HepG2 (cell line): Measurements from ENCODE around the gene SRBD1. TPM values are rescaled to one million over a fixed set of nuclear protein-coding genes. Genes with fewer than 3 reads are reported as not detected.

ENCODE experiments used
- ATAC-seq: fragments of 200-7000 bp; cut with Tn5 transposase; 3 replicates; pipeline ENCODE4 v1.9.1; 2020; ENCODE audit warnings: mild to moderate bottlenecking, moderate library complexity
- BruUV-seq: library from RNA; stranded (reverse); fragments of 400-500 nt; replicated peaks from 2 replicates; lab custom pipeline; 2021; lab: Mats Ljungman, UMichigan
- CTCF ChIA-PET: fragments of 300-600 bp; formaldehyde crosslinking; extraction: SDS; loops from one replicate; lab custom pipeline; 2021; ENCODE audit warnings: low total read pairs, inconsistent platforms, low intra/inter-chr PET ratio; lab: Yijun Ruan, JAX
- POLR2A ChIA-PET: fragments of 350-600 bp; sonication (Branson Sonifier 250); formaldehyde crosslinking; loops from one replicate; lab custom pipeline; 2020; ENCODE audit warnings: antibody characterized with exemption, inconsistent platforms; lab: Yijun Ruan, JAX
- DNase-seq: peaks from one replicate; pipeline ENCODE4 v3.0.0-alpha.2; 2015; ENCODE audit warnings: low spot score
- FAIRE-seq: peaks from 3 replicates; lab custom pipeline; 2011; peaks lifted over from hg19 to GRCh38; lab: Jason Lieb, UNC
- H2AFZ ChIP-seq: one replicate; pipeline ENCODE4 v1.6.1; 2011; ENCODE audit warnings: low read length, inconsistent platforms
- H3K27ac ChIP-seq: fragments of 300-600 bp; 3 replicates; pipeline ENCODE4 v1.8.0; 2011; ENCODE audit warnings: mixed run types, mild to moderate bottlenecking, mixed read lengths, low read length, inconsistent platforms; ENCODE audit not compliant: insufficient read depth; ENCODE audit errors: extremely low read length
- H3K27me3 ChIP-seq, 2 experiments: fragments of 200-600 bp in 1 of 2; 2 replicates in 1 of 2; 3 replicates in 1 of 2; pipeline versions ENCODE4 v1.6.0 to v1.8.0; 2011; ENCODE audit warnings: low read length in 2 of 2, mild to moderate bottlenecking in 2 of 2, moderate library complexity in 2 of 2, inconsistent platforms in 1 of 2; ENCODE audit not compliant: insufficient read depth in 2 of 2, control insufficient read depth in 1 of 2
- H3K36me3 ChIP-seq, 2 experiments: fragments of 200-600 bp in 1 of 2; replicated peaks in 1 of 2; 2 replicates in 1 of 2; 3 replicates in 1 of 2; pipeline versions ENCODE4 v1.5.1 to v1.8.0; 2011; ENCODE audit warnings: low read length in 2 of 2, inconsistent platforms in 1 of 2; ENCODE audit not compliant: insufficient read depth in 2 of 2, control insufficient read depth in 1 of 2
- H3K4me1 ChIP-seq: 2 replicates; pipeline ENCODE4 v1.5.1; 2012; ENCODE audit warnings: low read length, inconsistent platforms; ENCODE audit not compliant: insufficient read depth
- H3K4me2 ChIP-seq: 2 replicates; pipeline ENCODE4 v1.6.0; 2011; ENCODE audit warnings: low read depth, low read length, inconsistent platforms
- H3K4me3 ChIP-seq, 3 experiments: fragments of 200-600 bp in 1 of 3; sonication (generic), shearing (Covaris generic) in 1 of 3; replicated peaks in 1 of 3; 2 replicates each; pipeline ENCODE4 v1.5.1; 2011 to 2016; ENCODE audit warnings: low read length in 3 of 3, inconsistent platforms in 2 of 3, low read depth in 2 of 3, mild to moderate bottlenecking in 2 of 3, control low read depth in 1 of 3, mixed read lengths in 1 of 3; ENCODE audit not compliant: insufficient read depth in 1 of 3
- H3K79me2 ChIP-seq: one replicate; pipeline ENCODE4 v1.6.1; 2011; ENCODE audit warnings: low read length, inconsistent platforms; ENCODE audit not compliant: insufficient read depth
- H3K9ac ChIP-seq: 2 replicates; pipeline ENCODE4 v1.6.0; 2011; ENCODE audit warnings: mild to moderate bottlenecking, low read depth, low read length, inconsistent platforms; ENCODE audit not compliant: insufficient read depth
- H3K9me3 ChIP-seq: 2 replicates; pipeline ENCODE4 v1.5.1; 2012; ENCODE audit warnings: mild to moderate bottlenecking, low read length
- H4K20me1 ChIP-seq: 2 replicates; pipeline ENCODE4 v1.6.0; 2011; ENCODE audit warnings: inconsistent platforms, mild to moderate bottlenecking, low read length, moderate library complexity; ENCODE audit not compliant: insufficient read depth
- ARHGAP35 ChIP-seq: sonication (generic); formaldehyde crosslinking; IDR thresholded peaks from 2 replicates; pipeline ENCODE4 v1.9.0; 2022; ENCODE audit warnings: mild to moderate bottlenecking, inconsistent platforms, moderate library complexity, missing genetic modification reagents, borderline replicate concordance
- ATF1 ChIP-seq: IDR thresholded peaks from 2 replicates; pipeline ENCODE4 v1.6.1; 2016; ENCODE audit warnings: mild to moderate bottlenecking, control low read depth
- BCL3 ChIP-seq: sonication (generic); formaldehyde crosslinking; IDR thresholded peaks from 2 replicates; pipeline ENCODE4 v1.5.1; 2020; ENCODE audit warnings: mild to moderate bottlenecking, missing genetic modification reagents, moderate library complexity
- DMTF1 ChIP-seq: sonication (generic); formaldehyde crosslinking; IDR thresholded peaks from 2 replicates; pipeline ENCODE4 v1.4.0; 2020; ENCODE audit warnings: mild to moderate bottlenecking, missing genetic modification reagents
- FOXA1 ChIP-seq, 2 experiments: fragments of 450-650 bp in 1 of 2; sonication (generic) in 1 of 2; formaldehyde crosslinking in 1 of 2; IDR thresholded peaks; 2 replicates each; pipeline versions ENCODE4 v1.4.0 to v1.6.1; 2016 to 2020; ENCODE audit warnings: missing genetic modification reagents in 1 of 2
- IRF2 ChIP-seq: IDR thresholded peaks from 2 replicates; pipeline ENCODE4 v1.6.1; 2018; ENCODE audit warnings: missing genetic modification reagents, missing compliant biosample characterization
- ONECUT2 ChIP-seq: sonication (generic); formaldehyde crosslinking; IDR thresholded peaks from 2 replicates; pipeline ENCODE4 v1.4.0; 2020; ENCODE audit warnings: missing genetic modification reagents
- RBFOX2 ChIP-seq: fragments of 200-400 bp; formaldehyde crosslinking; IDR thresholded peaks from 2 replicates; pipeline ENCODE4 v1.6.1; 2017; ENCODE audit warnings: low read depth, mild to moderate bottlenecking, low read length
- YY1 ChIP-seq: IDR thresholded peaks from 2 replicates; pipeline ENCODE4 v1.6.1; 2011; ENCODE audit warnings: low read length, low read depth, moderate library complexity, mild to moderate bottlenecking; ENCODE audit not compliant: insufficient read depth, insufficient replicate concordance
- ZNF704 ChIP-seq: sonication (generic); formaldehyde crosslinking; IDR thresholded peaks from 2 replicates; pipeline ENCODE4 v1.8.1; 2023; ENCODE audit warnings: mild to moderate bottlenecking, inconsistent platforms, moderate library complexity, missing genetic modification reagents, borderline replicate concordance
- WGBS: methylation state at CpG from one replicate; pipeline ENCODE4 v1.1.6; 2017; ENCODE audit warnings: low lambda C conversion rate; 5-methylcytosine and 5-hydroxymethylcytosine counted together
- in situ Hi-C: cut with HindIII; loops from 2 replicates; pipeline ENCODE4 v1.10.0; 2017; ENCODE audit warnings: low pct_unique_long_range_greater_than_20kb; ENCODE audit not compliant: extremely low pct_ligation_motif_present
- intact Hi-C: fragments of 100-400 bp; cut with micrococcal nuclease; formaldehyde crosslinking; loops from one replicate; pipeline ENCODE4 v1.10.0; 2022; ENCODE audit not compliant: unreplicated experiment
- polyA plus RNA-seq, 8 experiments: library from polyadenylated mRNA; depleted of rRNA in 3 of 8; stranded (reverse) in 7 of 8; unstranded in 1 of 8; fragments of >200 nt; fragmentation: Illumina TruSeq in 4 of 8; extraction: Trizol in 4 of 8; gene quantifications; 2 replicates each; pipeline versions ENCODE4 v1.2.1 to v1.2.3, GENCODE V29; 2011 to 2016; ENCODE audit warnings: low read depth in 4 of 8, missing spikeins in 1 of 8, mixed read lengths in 1 of 8; ENCODE audit not compliant: insufficient read depth in 1 of 8
- total RNA-seq, 5 experiments: library from RNA; depleted of rRNA; stranded (reverse); fragments of >200 nt; fragmentation: Illumina TruSeq; extraction: Trizol; gene quantifications; 2 replicates each; pipeline ENCODE4 v1.2.3, GENCODE V29; 2016; ENCODE audit warnings: low read depth in 1 of 5

Gene SRBD1
- total and polyA plus RNA-seq, 2 of the 13 experiments (the other 11 are each of a cell fraction or from before 2014, with no cell fraction given) = 3.2 to 23.9 TPM

GRCh38 chr2:45368792-45369191 is 242.3 kb downstream of the SRBD1 start:
- DNase-seq = no peak
- no peak for FAIRE-seq

GRCh38 chr2:45361666-45362065 is 249.4 kb downstream of the SRBD1 start:
- Histone ChIP-seq H3K4me2 (no peak overlapping the region), H3K4me3 (no peak overlapping the region), H4K20me1 (no peaks in the 10 kb centered on the region), H3K79me2 (no peaks in the 10 kb centered on the region), H3K36me3 (no peaks in the 10 kb centered on the region), H2AFZ (no peak overlapping the region), H3K27me3 (peaks cover 0 to 12% of the 10 kb centered on the region in 2 experiments; a peak in 1 of 5 replicates), H3K9me3 (no peaks in the 10 kb centered on the region), H3K27ac (no peak overlapping the region), H3K4me1 (no peaks in the 10 kb centered on the region), H3K9ac (no peak overlapping the region)
- ATAC-seq (no peak), FAIRE-seq (no peak), DNase-seq (no peak)
- POLR2A ChIA-PET = no interaction called here
- 45% methylated on average over 2 of the region's 2 CpGs for WGBS
- BruUV-seq = no TSS peak
- in situ Hi-C loops = no loop called here
- intact Hi-C loops = no loop called here
- CTCF ChIA-PET = no interaction called here
- TF ChIP-seq ZNF704 (CRISPR knock-in tag) = no peak
- no peak for TF ChIP-seq ATF1
- no peak for TF ChIP-seq IRF2
- TF ChIP-seq RBFOX2 = no peak
- TF ChIP-seq ARHGAP35 (CRISPR knock-in tag) = no peak
- TF ChIP-seq BCL3 (CRISPR knock-in tag) = no peak
- no peak for TF ChIP-seq YY1
- TF ChIP-seq DMTF1 (CRISPR knock-in tag) = no peak
- TF ChIP-seq ONECUT2 (CRISPR knock-in tag) = no peak

More at GRCh38 chr2:45368792-45369191, 242.3 kb downstream of the SRBD1 start:
- H3K9me3 ChIP-seq = no peaks in the 10 kb centered on the region
- no peaks in the 10 kb centered on the region for H4K20me1 ChIP-seq
- intact Hi-C loops = no loop called here
- ChIA-PET POLR2A (no interaction called here), CTCF (no interaction called here)
- no peak overlapping the region for H3K4me3 ChIP-seq
- TF ChIP-seq FOXA1 (IDR thresholded peaks at IDR 0.05) (no peak), FOXA1 (CRISPR knock-in tag; IDR thresholded peaks at IDR 0.05) (0 out of 2 replicates have a peak, but pooled peaks have one; percentile 7), ZNF704 (CRISPR knock-in tag) (no peak)
- BruUV-seq = no TSS peak
- H3K79me2 ChIP-seq = no peaks in the 10 kb centered on the region
- H3K27ac ChIP-seq = no peak overlapping the region
- H3K4me2 ChIP-seq = no peak overlapping the region
- no peaks in the 10 kb centered on the region for H3K36me3 ChIP-seq
- 100% methylated on average over 1 of the region's 1 CpG for WGBS
- no peaks in the 10 kb centered on the region for H3K27me3 ChIP-seq
- H2AFZ ChIP-seq = no peak overlapping the region
- H3K9ac ChIP-seq = no peak overlapping the region
- in situ Hi-C loops = no loop called here
- no peak for ATAC-seq
- H3K4me1 ChIP-seq = peaks cover 11% of the 10 kb centered on the region
